HG03196 (cell line): ENCODE results near the gene CDC42EP5.

ENCODE experiments used
- ATAC-seq: cut with Tn5 transposase; IDR thresholded peaks from one replicate; pipeline ENCODE4 v1.9.1; 2021; ENCODE audit not compliant: unreplicated experiment

Gene CDC42EP5

DNA sequence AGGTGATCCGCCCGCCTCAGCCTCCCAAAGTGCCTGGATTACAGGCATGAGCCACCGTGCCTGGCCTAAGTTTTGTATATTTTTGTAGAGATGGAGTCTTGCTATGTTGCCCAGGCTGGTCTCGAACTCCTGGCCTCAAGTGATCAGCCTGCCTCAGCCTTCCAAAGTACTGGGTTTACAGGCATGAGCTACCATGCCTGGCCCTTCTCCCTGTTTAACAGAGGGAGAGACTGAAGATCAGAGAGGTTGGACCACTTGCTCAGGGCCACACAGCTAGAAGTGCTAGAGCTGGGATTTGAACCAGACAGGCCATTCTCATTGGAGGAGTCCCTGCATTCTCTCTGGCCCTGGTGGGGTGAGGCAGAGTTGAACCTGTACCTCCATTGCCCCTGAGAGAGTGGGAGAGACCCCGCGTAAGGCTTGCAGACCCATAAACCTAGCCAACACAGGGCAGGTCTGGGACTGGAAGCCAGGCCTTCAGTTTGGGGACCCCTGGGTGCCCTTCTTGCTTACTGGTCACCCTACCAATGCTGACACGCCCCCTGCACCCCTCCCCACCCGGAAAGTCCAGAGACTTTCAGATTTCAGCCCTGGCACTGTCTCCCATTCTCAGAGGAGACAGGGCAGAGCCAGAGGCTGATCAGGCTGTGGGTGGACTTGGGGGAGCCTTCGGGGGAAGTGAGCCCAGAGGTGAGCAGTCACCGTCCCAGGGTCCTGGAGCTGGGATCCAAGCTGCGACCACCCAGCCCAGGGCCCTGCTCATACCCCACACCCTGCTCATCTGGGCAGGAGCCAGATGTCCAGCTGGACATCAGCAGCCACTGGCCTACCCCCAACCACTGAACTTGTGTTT is 44.5 kb downstream of the CDC42EP5 start:
- no peak for ATAC-seq

- no peak for ATAC-seq
These were observed 45.5 kb downstream of the CDC42EP5 start for GRCh38 chr19:54427586-54427985.

GRCh38 chr19:54426291-54426931 is 46.7 kb downstream of the CDC42EP5 start:
- no peak for ATAC-seq

DNA sequence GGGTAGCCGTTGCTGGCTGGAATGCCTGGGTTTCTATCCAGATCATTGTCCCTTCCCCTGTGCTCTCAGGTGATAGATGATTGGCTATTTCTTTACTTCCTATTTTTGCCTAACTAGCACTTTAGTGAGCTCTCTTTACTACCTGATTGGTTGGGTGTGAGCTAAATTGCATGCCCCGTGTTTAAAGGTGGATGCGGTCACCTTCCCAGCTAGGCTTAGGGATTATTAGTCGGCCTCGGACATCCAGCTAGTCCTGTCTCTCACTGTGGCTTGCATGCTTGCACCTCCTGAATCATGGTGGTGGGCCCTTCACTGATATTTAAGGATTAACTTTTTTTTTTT is 47.7 kb downstream of the CDC42EP5 start:
- no peak for ATAC-seq

GRCh38 chr19:54424660-54425381 is 48.3 kb downstream of the CDC42EP5 start:
- ATAC-seq: no peak

GRCh38 chr19:54424201-54424600 is 48.9 kb downstream of the CDC42EP5 start:
- ATAC-seq: no peak

DNA sequence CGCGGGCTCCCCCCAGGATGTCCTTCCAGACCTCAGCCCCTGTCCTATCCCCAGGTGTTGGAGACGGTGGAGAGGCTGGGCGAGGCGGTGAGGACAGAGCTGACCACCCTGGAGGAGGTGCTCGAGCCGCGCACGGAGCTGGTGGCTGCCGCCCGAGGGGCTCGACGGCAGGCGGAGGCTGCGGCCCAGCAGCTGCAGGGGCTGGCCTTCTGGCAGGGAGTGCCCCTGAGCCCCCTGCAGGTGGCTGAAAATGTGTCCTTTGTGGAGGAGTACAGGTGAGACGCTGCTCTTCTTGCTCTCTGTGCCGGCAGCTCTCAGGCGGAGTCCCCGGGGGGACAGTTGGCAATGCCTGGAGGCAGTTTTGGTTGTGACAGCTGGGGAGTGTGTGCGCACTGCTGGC is 51.0 kb downstream of the CDC42EP5 start:
- ATAC-seq: no peak

GRCh38 chr19:54421521-54421920 is 51.6 kb downstream of the CDC42EP5 start:
- ATAC-seq: no peak

- ATAC-seq: no peak
These were observed 52.0 kb downstream of the CDC42EP5 start for GRCh38 chr19:54421169-54421516.

- no peak for ATAC-seq
These were observed 52.5 kb downstream of the CDC42EP5 start for GRCh38 chr19:54420383-54421168.

- ATAC-seq: no peak
These were observed 53.1 kb downstream of the CDC42EP5 start for GRCh38 chr19:54420068-54420382.

GRCh38 chr19:54418930-54419800 is 53.9 kb downstream of the CDC42EP5 start:
- no peak for ATAC-seq

- ATAC-seq: no peak
These were observed 54.8 kb downstream of the CDC42EP5 start for GRCh38 chr19:54418030-54418929.

DNA sequence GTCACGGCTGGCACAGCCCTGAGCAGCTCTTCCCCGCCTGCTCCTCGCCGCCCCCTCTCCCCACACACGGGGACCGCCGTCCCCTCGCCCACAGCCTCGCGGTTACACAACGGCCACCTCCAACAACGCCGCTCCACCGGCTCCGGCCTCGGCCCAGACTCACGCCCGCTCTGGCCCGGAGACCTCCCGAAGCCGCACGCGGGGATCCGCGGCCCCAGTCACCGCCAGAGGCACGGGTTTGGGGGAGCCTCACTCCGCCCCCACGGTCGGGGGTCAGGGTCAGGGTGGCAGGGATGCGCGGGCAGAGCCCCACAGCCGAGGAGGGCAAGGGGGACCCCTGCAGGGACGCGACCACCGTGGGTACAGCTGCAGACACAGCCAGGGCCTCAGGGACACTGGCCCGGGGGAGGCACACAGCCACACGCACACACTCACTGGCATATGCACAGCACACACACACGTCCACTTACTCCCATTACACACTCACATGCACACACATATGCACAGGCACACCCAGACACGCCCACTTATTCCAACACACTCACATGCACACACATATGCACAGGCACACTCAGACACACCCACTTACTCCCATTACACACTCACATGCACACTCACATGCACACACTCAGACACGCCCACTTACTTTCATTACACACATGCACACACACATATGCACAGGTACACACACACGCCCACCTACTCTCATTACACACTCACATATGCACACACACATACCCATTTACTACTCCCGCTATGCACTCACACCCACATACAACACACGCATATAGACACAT is 56.2 kb downstream of the CDC42EP5 start:
- ATAC-seq: no peak

DNA sequence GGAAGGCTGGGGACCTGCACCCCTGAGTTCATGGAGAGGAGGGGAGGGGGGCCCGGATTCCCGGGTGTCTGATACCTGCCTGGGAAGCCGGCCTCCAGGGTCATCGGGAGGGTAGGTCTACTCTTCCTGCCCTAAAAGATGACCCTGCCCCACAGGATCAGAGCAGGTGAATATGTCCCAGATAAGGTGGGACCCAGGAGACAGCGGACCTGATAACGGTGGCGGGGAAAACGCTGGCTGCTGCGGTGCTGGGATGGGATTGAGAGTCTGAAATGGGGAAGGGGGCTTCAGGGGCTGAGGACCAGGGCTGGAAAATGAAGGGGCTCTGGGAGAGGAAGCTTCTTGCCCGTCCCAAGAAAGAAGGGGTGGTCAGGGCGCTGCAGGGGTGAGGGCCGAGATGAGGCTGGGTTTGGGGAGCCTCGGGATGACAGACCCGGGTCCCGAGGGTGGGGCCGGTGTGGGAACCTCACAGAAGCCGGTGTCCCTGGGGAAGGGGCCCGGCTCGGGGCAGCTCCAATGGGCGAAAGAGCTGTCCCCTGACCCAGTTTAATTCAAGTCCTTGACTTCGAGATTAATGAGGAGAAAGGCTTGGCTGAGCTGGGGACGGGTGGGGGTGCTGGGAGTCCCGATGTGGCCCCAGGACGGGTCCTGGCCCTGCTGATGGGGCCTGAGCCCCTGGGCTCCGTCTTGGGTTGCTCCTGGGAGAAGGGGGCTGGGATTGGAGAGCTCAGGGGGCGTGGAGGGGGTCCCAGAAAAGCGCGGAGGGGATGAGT is 57.0 kb downstream of the CDC42EP5 start:
- ATAC-seq: no peak

GRCh38 chr19:54415208-54415900 is 57.7 kb downstream of the CDC42EP5 start, which contains the start of gene TTYH1:
Gene TTYH1, plus strand, starts transcription at chr19:54415464. Its CDS starts 89 bp downstream, at chr19:54415553.
- no peak for ATAC-seq
